HepG2 (cell line): ENCODE data around the gene GLI3. TPM values are rescaled to one million over a fixed set of nuclear protein-coding genes. Genes with fewer than 3 reads are reported as not detected.

Experiments used
- ATAC-seq: fragments of 200-7000 bp; cut with Tn5 transposase; 3 replicates; pipeline ENCODE4 v1.9.1; 2020; ENCODE audit warnings: mild to moderate bottlenecking, moderate library complexity
- BruUV-seq: library from RNA; stranded (reverse); fragments of 400-500 nt; replicated peaks from 2 replicates; lab custom pipeline; 2021; lab: Mats Ljungman, UMichigan
- CTCF ChIA-PET: fragments of 300-600 bp; formaldehyde crosslinking; extraction: SDS; loops from one replicate; lab custom pipeline; 2021; ENCODE audit warnings: low total read pairs, inconsistent platforms, low intra/inter-chr PET ratio; lab: Yijun Ruan, JAX
- POLR2A ChIA-PET: fragments of 350-600 bp; sonication (Branson Sonifier 250); formaldehyde crosslinking; loops from one replicate; lab custom pipeline; 2020; ENCODE audit warnings: antibody characterized with exemption, inconsistent platforms; lab: Yijun Ruan, JAX
- DNase-seq: peaks from one replicate; pipeline ENCODE4 v3.0.0-alpha.2; 2015; ENCODE audit warnings: low spot score
- FAIRE-seq: peaks from 3 replicates; lab custom pipeline; 2011; peaks lifted over from hg19 to GRCh38; lab: Jason Lieb, UNC
- H2AFZ ChIP-seq: one replicate; pipeline ENCODE4 v1.6.1; 2011; ENCODE audit warnings: low read length, inconsistent platforms
- H3K27ac ChIP-seq: fragments of 300-600 bp; 3 replicates; pipeline ENCODE4 v1.8.0; 2011; ENCODE audit warnings: mixed run types, mild to moderate bottlenecking, mixed read lengths, low read length, inconsistent platforms; ENCODE audit not compliant: insufficient read depth; ENCODE audit errors: extremely low read length
- H3K27me3 ChIP-seq, 2 experiments: fragments of 200-600 bp in 1 of 2; 2 replicates in 1 of 2; 3 replicates in 1 of 2; pipeline versions ENCODE4 v1.6.0 to v1.8.0; 2011; ENCODE audit warnings: low read length in 2 of 2, mild to moderate bottlenecking in 2 of 2, moderate library complexity in 2 of 2, inconsistent platforms in 1 of 2; ENCODE audit not compliant: insufficient read depth in 2 of 2, control insufficient read depth in 1 of 2
- H3K36me3 ChIP-seq, 2 experiments: fragments of 200-600 bp in 1 of 2; replicated peaks in 1 of 2; 2 replicates in 1 of 2; 3 replicates in 1 of 2; pipeline versions ENCODE4 v1.5.1 to v1.8.0; 2011; ENCODE audit warnings: low read length in 2 of 2, inconsistent platforms in 1 of 2; ENCODE audit not compliant: insufficient read depth in 2 of 2, control insufficient read depth in 1 of 2
- H3K4me1 ChIP-seq: 2 replicates; pipeline ENCODE4 v1.5.1; 2012; ENCODE audit warnings: low read length, inconsistent platforms; ENCODE audit not compliant: insufficient read depth
- H3K4me2 ChIP-seq: 2 replicates; pipeline ENCODE4 v1.6.0; 2011; ENCODE audit warnings: low read depth, low read length, inconsistent platforms
- H3K4me3 ChIP-seq, 3 experiments: fragments of 200-600 bp in 1 of 3; sonication (generic), shearing (Covaris generic) in 1 of 3; replicated peaks in 1 of 3; 2 replicates each; pipeline ENCODE4 v1.5.1; 2011 to 2016; ENCODE audit warnings: low read length in 3 of 3, inconsistent platforms in 2 of 3, low read depth in 2 of 3, mild to moderate bottlenecking in 2 of 3, control low read depth in 1 of 3, mixed read lengths in 1 of 3; ENCODE audit not compliant: insufficient read depth in 1 of 3
- H3K79me2 ChIP-seq: one replicate; pipeline ENCODE4 v1.6.1; 2011; ENCODE audit warnings: low read length, inconsistent platforms; ENCODE audit not compliant: insufficient read depth
- H3K9ac ChIP-seq: 2 replicates; pipeline ENCODE4 v1.6.0; 2011; ENCODE audit warnings: mild to moderate bottlenecking, low read depth, low read length, inconsistent platforms; ENCODE audit not compliant: insufficient read depth
- H3K9me3 ChIP-seq: 2 replicates; pipeline ENCODE4 v1.5.1; 2012; ENCODE audit warnings: mild to moderate bottlenecking, low read length
- H4K20me1 ChIP-seq: 2 replicates; pipeline ENCODE4 v1.6.0; 2011; ENCODE audit warnings: inconsistent platforms, mild to moderate bottlenecking, low read length, moderate library complexity; ENCODE audit not compliant: insufficient read depth
- BCL3 ChIP-seq: sonication (generic); formaldehyde crosslinking; IDR thresholded peaks from 2 replicates; pipeline ENCODE4 v1.5.1; 2020; ENCODE audit warnings: mild to moderate bottlenecking, missing genetic modification reagents, moderate library complexity
- DDIT3 ChIP-seq: sonication (generic); formaldehyde crosslinking; IDR thresholded peaks from 2 replicates; pipeline ENCODE4 v1.4.0; 2020; ENCODE audit warnings: mild to moderate bottlenecking, missing genetic modification reagents
- MYNN ChIP-seq: sonication (generic); formaldehyde crosslinking; IDR thresholded peaks from 2 replicates; pipeline ENCODE4 v1.4.0; 2020; ENCODE audit warnings: mild to moderate bottlenecking, low read depth, missing genetic modification reagents
- ZNF317 ChIP-seq: sonication (generic); formaldehyde crosslinking; IDR thresholded peaks from 2 replicates; pipeline ENCODE4 v1.5.0; 2020; ENCODE audit warnings: mild to moderate bottlenecking, missing genetic modification reagents
- ZNF451 ChIP-seq: sonication (generic); formaldehyde crosslinking; IDR thresholded peaks from 2 replicates; pipeline ENCODE4 v1.5.0; 2020; ENCODE audit warnings: mild to moderate bottlenecking, missing genetic modification reagents
- WGBS: methylation state at CpG from one replicate; pipeline ENCODE4 v1.1.6; 2017; ENCODE audit warnings: low lambda C conversion rate; 5-methylcytosine and 5-hydroxymethylcytosine counted together
- in situ Hi-C: cut with HindIII; loops from 2 replicates; pipeline ENCODE4 v1.10.0; 2017; ENCODE audit warnings: low pct_unique_long_range_greater_than_20kb; ENCODE audit not compliant: extremely low pct_ligation_motif_present
- intact Hi-C: fragments of 100-400 bp; cut with micrococcal nuclease; formaldehyde crosslinking; loops from one replicate; pipeline ENCODE4 v1.10.0; 2022; ENCODE audit not compliant: unreplicated experiment
- polyA plus RNA-seq, 8 experiments: library from polyadenylated mRNA; depleted of rRNA in 3 of 8; stranded (reverse) in 7 of 8; unstranded in 1 of 8; fragments of >200 nt; fragmentation: Illumina TruSeq in 4 of 8; extraction: Trizol in 4 of 8; gene quantifications; 2 replicates each; pipeline versions ENCODE4 v1.2.1 to v1.2.3, GENCODE V29; 2011 to 2016; ENCODE audit warnings: low read depth in 4 of 8, missing spikeins in 1 of 8, mixed read lengths in 1 of 8; ENCODE audit not compliant: insufficient read depth in 1 of 8
- total RNA-seq, 5 experiments: library from RNA; depleted of rRNA; stranded (reverse); fragments of >200 nt; fragmentation: Illumina TruSeq; extraction: Trizol; gene quantifications; 2 replicates each; pipeline ENCODE4 v1.2.3, GENCODE V29; 2016; ENCODE audit warnings: low read depth in 1 of 5

Gene GLI3
- total and polyA plus RNA-seq, 2 of the 13 experiments (the other 11 are each of a cell fraction or from before 2014, with no cell fraction given): not detected

GRCh38 chr7:42134276-42134876 is 102.6 kb downstream of the GLI3 start:
- CTCF ChIA-PET: no interaction called here
- Histone ChIP-seq H3K4me3 (no peak overlapping the region), H3K27ac (no peak overlapping the region), H3K9me3 (no peaks in the 10 kb centered on the region), H3K79me2 (no peaks in the 10 kb centered on the region)
- in situ Hi-C loops: no loop called here
- no peak for TF ChIP-seq MYNN (CRISPR knock-in tag)
- no peak for TF ChIP-seq BCL3 (CRISPR knock-in tag)
- no peak for TF ChIP-seq ZNF451 (CRISPR knock-in tag)
- TF ChIP-seq DDIT3 (CRISPR knock-in tag): no peak
- TF ChIP-seq, all 625 proteins: peak for 0
- H3K4me2 ChIP-seq: no peak overlapping the region
- no peaks in the 10 kb centered on the region for H3K36me3 ChIP-seq
- FAIRE-seq: no peak
- H3K27me3 ChIP-seq: peaks cover 0 to 5% of the 10 kb centered on the region in 2 experiments; a peak in 1 of 5 replicates
- H3K4me1 ChIP-seq: no peaks in the 10 kb centered on the region
- no TSS peak for BruUV-seq
- intact Hi-C loops: no loop called here
- no peak overlapping the region for H3K9ac ChIP-seq
- no peak overlapping the region for H2AFZ ChIP-seq
- POLR2A ChIA-PET: no interaction called here
- WGBS: 23% methylated on average over 10 of the region's 10 CpGs
- DNase-seq: no peak
- no peaks in the 10 kb centered on the region for H4K20me1 ChIP-seq
- ATAC-seq: no peak

- no peak for TF ChIP-seq ZNF317 (CRISPR knock-in tag)
- no peaks in the 10 kb centered on the region for H3K79me2 ChIP-seq
- in situ Hi-C loops (no loop called here), intact Hi-C loops (no loop called here)
- no peak overlapping the region for H3K9ac ChIP-seq
- 2% methylated on average over 3 of the region's 3 CpGs for WGBS
- no peaks in the 10 kb centered on the region for H3K4me1 ChIP-seq
- ATAC-seq (no peak), FAIRE-seq (no peak), DNase-seq (no peak)
- CTCF ChIA-PET: no interaction called here
- no peaks in the 10 kb centered on the region for H3K36me3 ChIP-seq
- no peak overlapping the region for H3K4me3 ChIP-seq
- H3K27me3 ChIP-seq: peaks cover 0 to 5% of the 10 kb centered on the region in 2 experiments; a peak in 1 of 5 replicates
- no peak overlapping the region for H3K27ac ChIP-seq
- BruUV-seq: no TSS peak
- H2AFZ ChIP-seq: no peak overlapping the region
- no peak overlapping the region for H3K4me2 ChIP-seq
- no peaks in the 10 kb centered on the region for H4K20me1 ChIP-seq
- no peaks in the 10 kb centered on the region for H3K9me3 ChIP-seq
- POLR2A ChIA-PET: no interaction called here
Measured at GRCh38 chr7:42133321-42133720, 103.7 kb downstream of the GLI3 start.
